T-helper 1 cell (primary cell): Measurements from ENCODE around the gene SNX30.
"Not testable (repeated sequence)": the region's sequence is repeated elsewhere in the genome, so short reads cannot be mapped to it uniquely, and the experiment has no call there.

Source experiments
- DNase-seq, 5 donors: peaks; one replicate each; pipeline ENCODE4 v3.0.0-alpha.2; 2012 to 2020
- total RNA-seq, 4 donors: gene quantifications; one replicate each; lab custom pipeline; 2026; lab: John Stamatoyannopoulos, UW

SNX30 gene, protein sequence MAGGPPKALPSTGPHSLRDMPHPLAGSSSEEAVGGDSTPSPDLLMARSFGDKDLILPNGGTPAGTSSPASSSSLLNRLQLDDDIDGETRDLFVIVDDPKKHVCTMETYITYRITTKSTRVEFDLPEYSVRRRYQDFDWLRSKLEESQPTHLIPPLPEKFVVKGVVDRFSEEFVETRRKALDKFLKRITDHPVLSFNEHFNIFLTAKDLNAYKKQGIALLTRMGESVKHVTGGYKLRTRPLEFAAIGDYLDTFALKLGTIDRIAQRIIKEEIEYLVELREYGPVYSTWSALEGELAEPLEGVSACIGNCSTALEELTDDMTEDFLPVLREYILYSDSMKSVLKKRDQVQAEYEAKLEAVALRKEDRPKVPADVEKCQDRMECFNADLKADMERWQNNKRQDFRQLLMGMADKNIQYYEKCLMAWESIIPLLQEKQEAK
- total RNA-seq: 27.8 to 42.3 (median 34.9) reads per million in 4 donors

DNA sequence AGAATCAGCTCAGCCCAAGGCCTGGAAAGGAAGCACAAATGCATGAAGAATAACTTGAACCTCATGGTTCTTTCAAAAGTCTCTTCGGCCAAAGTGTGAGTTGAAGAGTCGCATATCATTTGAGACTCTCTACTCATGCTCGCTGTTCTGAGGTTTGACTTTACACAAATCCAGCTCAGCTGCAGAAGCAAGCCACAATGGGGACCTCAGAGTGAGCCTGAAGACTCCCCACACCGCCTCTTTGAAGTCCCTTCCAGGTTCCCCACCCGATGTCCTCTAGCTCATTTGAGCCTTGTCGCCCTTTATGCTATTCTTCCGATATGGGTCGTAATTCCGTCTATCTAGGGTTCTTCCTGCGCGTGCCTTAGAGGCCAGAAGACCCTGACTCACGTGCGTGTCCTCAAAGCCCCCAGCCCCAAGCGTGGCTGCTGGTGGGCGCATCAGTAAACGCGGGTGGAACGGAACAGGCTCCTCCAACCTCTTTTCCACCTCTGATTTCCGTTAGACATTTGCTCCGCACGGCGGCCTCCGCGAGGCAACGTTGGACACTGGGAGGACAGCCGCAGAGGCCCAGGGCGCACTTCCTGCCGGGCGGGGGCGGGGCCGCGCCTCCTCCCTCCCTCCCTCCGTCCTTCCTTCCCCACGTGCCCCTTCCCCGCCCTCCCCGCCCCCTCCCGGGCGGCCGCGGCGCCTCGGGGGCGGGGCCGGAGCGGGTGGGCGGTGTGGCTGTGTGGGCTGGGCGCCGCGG, at the start of gene SNX30:
SNX30 (plus strand) TSS at position 745 of the 748 bp plus-strand sequence. CDS start 242 bp downstream, outside the sequence.
- DNase-seq: peak; percentile 62 to 88 (median 71)

DNA sequence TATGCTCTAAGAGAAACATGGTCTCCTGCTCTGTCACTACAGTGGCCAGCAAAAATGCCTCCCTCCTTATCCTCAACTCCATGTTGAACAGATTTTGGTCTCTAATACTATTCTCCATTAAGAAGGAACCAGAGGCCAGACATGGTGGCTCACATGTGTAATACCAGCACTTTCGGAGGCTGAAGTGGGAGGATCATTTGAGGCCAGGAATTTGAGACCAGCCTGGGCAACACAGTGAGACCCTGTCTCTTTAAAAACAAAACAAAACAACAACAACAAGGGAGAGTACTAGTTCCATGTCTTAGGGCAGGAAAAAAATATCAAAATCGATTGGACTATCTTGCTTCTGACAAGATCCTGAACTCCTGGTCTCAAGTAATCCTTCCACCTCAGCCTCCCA, 47.3 kb upstream of the SNX30 start:
- no peak for DNase-seq

- no peak for DNase-seq
Observed at GRCh38 chr9:112705768-112706427, 44.7 kb upstream of the SNX30 start.

DNA sequence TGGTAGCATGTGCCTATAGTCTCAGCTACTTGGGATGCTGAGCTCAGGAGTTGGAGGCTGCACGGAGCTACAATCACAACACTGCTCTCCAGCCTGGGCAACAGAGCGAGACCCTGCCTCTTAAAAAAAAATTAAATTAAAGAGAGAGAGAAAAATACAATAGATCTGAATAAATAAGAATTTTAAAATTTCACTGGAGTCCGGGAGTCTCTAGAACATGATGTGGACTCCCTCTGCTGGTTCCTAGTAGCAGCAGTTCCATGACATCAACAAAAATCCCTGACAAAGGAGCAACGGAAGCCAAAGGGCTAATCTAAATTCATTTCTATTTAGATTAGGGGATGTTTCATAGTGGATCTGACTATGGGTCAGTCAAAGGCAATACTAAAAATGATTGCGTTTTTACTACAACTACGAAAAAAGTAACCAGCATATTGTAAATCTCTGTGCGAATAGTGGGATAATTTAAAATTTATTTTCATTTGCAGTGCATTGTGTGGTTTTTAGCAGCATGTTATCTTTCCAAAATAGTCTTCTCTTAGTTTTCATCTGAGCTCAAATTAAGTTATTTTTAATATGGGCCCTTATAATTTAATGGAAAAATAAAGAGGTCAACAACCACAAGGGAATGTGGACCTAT, 39.4 kb upstream of the SNX30 start:
- no peak for DNase-seq

GRCh38 chr9:112712678-112713077, 37.9 kb upstream of the SNX30 start:
- DNase-seq: no peak

GRCh38 chr9:112717661-112718331, 32.8 kb upstream of the SNX30 start, which contains the start of gene INIP:
Gene INIP, minus strand, starts transcription at chr9:112718117. Its CDS starts 1,632 bp downstream, at chr9:112716485.
- peak; percentile 96 to 99 (median 96) for DNase-seq

GRCh38 chr9:112719241-112719691, 31.3 kb upstream of the SNX30 start:
- DNase-seq: peak in 1 of 5 donors; percentile 20

GRCh38 chr9:112719696-112720095, 30.9 kb upstream of the SNX30 start:
- no peak for DNase-seq

DNA sequence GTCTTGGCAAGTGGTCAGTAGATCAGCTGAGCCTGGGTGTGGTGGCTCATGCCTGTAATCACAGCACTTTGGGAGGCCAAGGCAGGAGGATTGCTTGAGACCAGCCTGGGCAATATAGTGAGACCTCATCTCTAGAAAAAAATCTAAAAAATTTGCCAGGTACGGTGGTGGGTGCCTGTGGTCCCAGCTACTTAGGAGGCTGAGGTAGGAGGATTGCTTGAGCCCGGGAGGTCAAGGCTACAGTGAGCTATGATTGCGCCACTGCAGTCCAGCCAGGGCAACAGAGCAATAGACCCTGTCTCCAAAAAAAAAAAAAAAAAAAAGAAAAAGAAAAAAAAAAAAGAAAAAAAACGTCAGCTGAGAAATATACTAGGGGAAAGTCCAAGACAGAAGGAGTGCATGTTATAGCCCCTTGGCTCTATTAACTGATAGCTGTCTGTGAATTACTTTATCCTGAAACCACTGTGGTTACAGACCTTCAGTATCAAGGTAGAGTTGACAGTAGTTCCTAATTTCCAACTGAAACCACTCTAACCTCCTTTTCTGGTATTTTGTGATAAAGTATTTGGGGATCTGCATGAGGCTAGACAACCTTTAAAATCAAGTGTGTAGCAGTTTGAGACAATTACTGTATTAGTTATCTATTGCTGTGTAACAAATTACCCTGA, 30.3 kb upstream of the SNX30 start:
- no peak for DNase-seq

DNA sequence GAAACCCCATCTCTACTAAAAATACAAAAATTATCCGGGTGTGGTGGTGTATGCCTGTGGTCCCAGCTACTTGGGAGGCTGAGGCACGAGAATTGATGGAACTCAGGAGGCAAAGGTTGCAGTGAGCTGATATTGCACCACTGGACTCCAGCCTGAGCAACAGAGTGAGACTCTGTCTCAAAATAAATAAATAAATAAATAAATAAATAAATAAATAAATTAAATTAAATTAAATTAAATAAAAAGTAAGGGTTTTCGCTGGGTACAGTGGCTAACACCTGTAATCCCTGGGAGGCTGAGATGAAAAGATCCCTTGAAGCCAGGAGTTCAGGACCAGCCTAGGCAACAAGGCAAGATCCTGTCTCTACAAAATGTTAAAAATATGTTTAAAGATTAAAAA, 27.8 kb upstream of the SNX30 start:
- not testable (repeated sequence) for DNase-seq

GRCh38 chr9:112725961-112726360, 24.6 kb upstream of the SNX30 start:
- no peak for DNase-seq

DNA sequence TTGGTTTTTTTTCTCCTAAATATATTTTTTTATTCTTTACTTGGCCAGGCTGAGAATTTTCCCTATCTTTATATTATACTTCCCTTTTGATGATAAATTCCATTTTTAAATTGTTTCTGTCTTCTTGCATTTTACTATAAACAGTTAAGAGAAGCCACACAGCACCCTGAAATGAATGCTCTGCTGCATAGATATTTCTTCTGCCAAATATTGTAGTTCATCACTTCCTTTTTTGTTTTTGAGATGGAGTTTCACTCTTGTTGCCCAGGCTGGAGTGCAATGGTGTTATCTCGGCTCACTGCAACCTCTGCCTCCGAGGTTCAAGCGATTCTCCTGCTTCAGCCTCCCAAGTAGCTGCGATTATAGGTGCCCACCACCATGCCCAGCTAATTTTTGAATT, 24.1 kb upstream of the SNX30 start:
- no peak for DNase-seq

DNA sequence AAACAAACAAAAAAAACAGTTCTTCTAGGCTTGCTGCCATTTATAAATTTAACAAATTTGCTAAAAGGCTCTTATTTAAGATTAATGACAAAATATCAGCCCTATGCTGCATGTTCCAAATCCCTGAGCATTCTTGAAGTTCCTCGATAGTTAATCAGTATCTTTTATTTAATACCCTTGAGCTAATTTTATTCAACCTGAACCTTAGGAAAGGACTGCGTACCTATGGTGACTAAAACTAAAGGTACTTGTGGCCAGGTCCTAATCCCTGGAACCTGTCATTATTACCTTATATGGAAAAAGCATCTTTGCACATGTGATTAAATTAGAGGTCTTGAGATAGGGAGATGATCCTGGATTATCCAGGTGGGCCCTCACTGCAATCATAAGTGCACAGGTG, 22.2 kb upstream of the SNX30 start:
- DNase-seq: no peak

GRCh38 chr9:112731971-112732370, 18.6 kb upstream of the SNX30 start:
- no peak for DNase-seq

- no peak for DNase-seq
Observed at GRCh38 chr9:112734892-112735291, 15.7 kb upstream of the SNX30 start.

DNA sequence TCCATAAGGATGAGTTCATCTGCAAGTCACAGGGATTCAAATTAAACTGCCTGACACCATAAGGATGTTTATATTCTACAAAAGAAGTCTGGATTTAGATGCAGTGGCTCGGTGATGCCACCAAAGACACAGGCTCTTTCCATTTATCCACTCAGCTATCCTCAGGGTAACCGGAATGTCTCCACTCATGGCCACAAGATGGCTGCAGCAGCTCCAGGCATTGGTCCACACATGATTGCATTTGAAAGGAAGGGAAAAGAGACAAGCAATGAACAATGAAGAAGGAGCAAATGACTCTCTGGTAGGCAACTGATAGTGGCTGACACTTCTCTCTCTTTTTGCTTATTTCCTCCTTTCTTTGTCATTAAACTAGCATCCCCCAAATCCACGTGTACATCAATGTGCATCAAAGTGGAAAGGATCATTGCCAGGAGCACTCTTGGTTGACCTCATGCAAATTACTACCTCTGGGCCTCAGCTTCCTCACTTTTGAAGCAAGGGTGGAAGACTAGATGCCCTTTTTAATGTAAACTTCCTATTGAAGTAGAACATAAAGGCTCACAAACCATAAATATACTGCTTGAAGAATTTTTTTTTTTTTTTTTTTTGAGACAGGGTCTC, 7.2 kb upstream of the SNX30 start:
- no peak for DNase-seq

DNA sequence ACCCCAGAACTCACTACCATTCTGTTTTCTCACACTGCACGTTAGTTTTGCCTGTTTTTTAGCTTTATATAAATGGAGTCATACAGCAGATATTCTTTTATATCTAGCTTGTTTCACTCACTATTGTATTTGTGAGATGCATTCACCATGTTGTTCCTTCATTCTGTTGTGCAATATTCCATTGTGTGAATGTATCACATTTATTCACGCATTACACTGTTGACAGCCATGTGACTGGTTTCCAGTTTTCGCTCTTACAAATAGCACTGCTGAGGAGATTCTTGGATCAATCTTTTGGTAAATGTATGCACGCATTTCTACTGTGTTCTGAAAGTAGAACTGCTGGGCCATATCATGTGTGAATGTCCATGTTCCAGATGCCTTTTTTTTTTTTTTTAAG, 6.4 kb upstream of the SNX30 start:
- DNase-seq: no peak

GRCh38 chr9:112747094-112747493, 3.5 kb upstream of the SNX30 start:
- no peak for DNase-seq

- no peak for DNase-seq
Observed at GRCh38 chr9:112750764-112751055, 150 bp downstream of the SNX30 start.

- peak; percentile 11 to 64 (median 27) for DNase-seq
Observed at GRCh38 chr9:112751056-112751795, 666 bp downstream of the SNX30 start.
